Kidney epithelial cell (primary cell): ENCODE measurements around the gene TMEM87B. TPM values are rescaled to one million over a fixed set of nuclear protein-coding genes. Genes with fewer than 3 reads are reported as not detected.
A peak's percentile ranks its signal among the peaks of the same experiment; 100 is the strongest.

Experiments
- DNase-seq: peaks from one replicate; pipeline ENCODE4 v3.0.0-alpha.2; 2010; ENCODE audit warnings: low read depth
- H3K27me3 ChIP-seq: 2 replicates; pipeline ENCODE4 v1.6.0; 2011; ENCODE audit warnings: low read length; ENCODE audit not compliant: control insufficient read depth, insufficient read depth
- H3K36me3 ChIP-seq: 2 replicates; pipeline ENCODE4 v1.5.1; 2011; ENCODE audit warnings: low read length; ENCODE audit not compliant: control insufficient read depth, insufficient read depth
- H3K4me3 ChIP-seq: 2 replicates; pipeline ENCODE4 v1.5.1; 2011; ENCODE audit warnings: low read depth, mild to moderate bottlenecking, control low read depth, low read length
- CTCF ChIP-seq: IDR thresholded peaks from 2 replicates; pipeline ENCODE4 v1.5.1; 2011; ENCODE audit warnings: mild to moderate bottlenecking, moderate library complexity, low read length, control low read depth, inconsistent platforms; ENCODE audit not compliant: insufficient read depth, poor library complexity, severe bottlenecking
- total RNA-seq: library from RNA; depleted of rRNA; stranded (reverse); fragments of >200 nt; gene quantifications from 2 replicates; pipeline ENCODE4 v1.2.3, GENCODE V29; 2015

The TMEM87B gene
- total RNA-seq, 1 donor from 2014 or later = 24.5 TPM

- Histone ChIP-seq H3K4me3 (no peak overlapping the region), H3K36me3 (no peaks in the 10 kb centered on the region), H3K27me3 (no peaks in the 10 kb centered on the region)
- no peak for DNase-seq
- no peak for TF ChIP-seq CTCF
Measured at GRCh38 chr2:112047537-112048235, 7.4 kb upstream of the TMEM87B start.

- TF ChIP-seq CTCF = no peak
- no peaks in the 10 kb centered on the region for H3K36me3 ChIP-seq
- H3K27me3 ChIP-seq = no peaks in the 10 kb centered on the region
- no peak overlapping the region for H3K4me3 ChIP-seq
- DNase-seq = no peak
Measured at GRCh38 chr2:112048236-112048592, 6.9 kb upstream of the TMEM87B start.

GRCh38 chr2:112048887-112049286 lies 6.2 kb upstream of the TMEM87B start:
- Histone ChIP-seq H3K27me3 (no peaks in the 10 kb centered on the region), H3K36me3 (no peaks in the 10 kb centered on the region), H3K4me3 (no peak overlapping the region)
- DNase-seq = no peak
- peak; percentile 71 for TF ChIP-seq CTCF

- Histone ChIP-seq H3K4me3 (no peak overlapping the region), H3K36me3 (no peaks in the 10 kb centered on the region), H3K27me3 (no peaks in the 10 kb centered on the region)
- no peak for DNase-seq
- no peak for TF ChIP-seq CTCF
Measured at GRCh38 chr2:112050316-112050715, 4.8 kb upstream of the TMEM87B start.

- DNase-seq = peak; percentile 47
- Histone ChIP-seq H3K4me3 (peak overlapping the region; percentile 76), H3K36me3 (no peaks in the 10 kb centered on the region), H3K27me3 (no peaks in the 10 kb centered on the region)
- TF ChIP-seq CTCF = no peak
Measured at GRCh38 chr2:112053917-112054846, 887 bp upstream of the TMEM87B start.
